Karpas-422 (cell line): ENCODE results near the gene TMEM260. TPM values are rescaled to one million over a fixed set of nuclear protein-coding genes. Genes with fewer than 3 reads are reported as not detected.

Source experiments
- DNase-seq: peaks from one replicate; pipeline ENCODE4 v3.0.0-alpha.2; 2015
- H2AFZ ChIP-seq: fragments of 200-600 bp; sonication (generic); 2 replicates; pipeline ENCODE4 v1.6.1; 2014; ENCODE audit warnings: antibody characterized with exemption, low read length, mixed read lengths
- H3K27ac ChIP-seq: fragments of 200-600 bp; sonication (generic); 2 replicates; pipeline ENCODE4 v1.5.1; 2014; ENCODE audit warnings: mild to moderate bottlenecking, low read length, moderate library complexity
- H3K27me3 ChIP-seq: fragments of 200-600 bp; sonication (generic); 2 replicates; pipeline ENCODE4 v1.6.1; 2014; ENCODE audit warnings: low read length, mixed read lengths
- H3K36me3 ChIP-seq: fragments of 200-600 bp; sonication (generic); 2 replicates; pipeline ENCODE4 v1.6.1; 2014; ENCODE audit warnings: low read length, mixed read lengths; ENCODE audit not compliant: insufficient read depth
- H3K4me1 ChIP-seq: fragments of 200-600 bp; sonication (generic); 2 replicates; pipeline ENCODE4 v1.6.1; 2014; ENCODE audit warnings: mild to moderate bottlenecking, low read length, mixed read lengths
- H3K4me2 ChIP-seq: fragments of 200-600 bp; sonication (generic); 2 replicates; pipeline ENCODE4 v1.6.1; 2014; ENCODE audit warnings: low read length, low read depth, mild to moderate bottlenecking; ENCODE audit not compliant: poor library complexity, severe bottlenecking
- H3K4me3 ChIP-seq: fragments of 200-600 bp; sonication (generic); 2 replicates; pipeline ENCODE4 v1.5.1; 2014; ENCODE audit warnings: mild to moderate bottlenecking, antibody characterized with exemption, low read length, mixed read lengths
- H3K79me2 ChIP-seq: fragments of 200-600 bp; sonication (generic); 2 replicates; pipeline ENCODE4 v1.6.1; 2014; ENCODE audit warnings: mild to moderate bottlenecking, low read length, mixed read lengths
- H3K9ac ChIP-seq: fragments of 200-600 bp; sonication (generic); 2 replicates; pipeline ENCODE4 v1.6.0; 2014; ENCODE audit warnings: low read length
- H3K9me2 ChIP-seq: fragments of 200-600 bp; sonication (generic), shearing (Covaris generic); replicated peaks from 2 replicates; pipeline ENCODE4 v1.6.0; 2014; ENCODE audit warnings: mild to moderate bottlenecking, low read length, moderate library complexity; ENCODE audit not compliant: insufficient read depth
- H3K9me3 ChIP-seq: fragments of 300-700, 200-600 bp; sonication (generic); 2 replicates; pipeline ENCODE4 v1.6.1; 2014; ENCODE audit warnings: low read length, mixed read lengths
- H4K20me1 ChIP-seq: fragments of 200-600 bp; sonication (generic); 2 replicates; pipeline ENCODE4 v1.6.1; 2014; ENCODE audit warnings: mild to moderate bottlenecking, antibody characterized with exemption, low read length, low read depth; ENCODE audit not compliant: insufficient read depth
- total RNA-seq: library from RNA; depleted of rRNA; stranded (reverse); fragments of >200 nt; shearing (Covaris generic); gene quantifications from 2 replicates; pipeline ENCODE4 v1.2.3, GENCODE V29; 2014; ENCODE audit warnings: low replicate concordance

Gene TMEM260
- total RNA-seq, 1 experiment from 2014 or later = 38.9 TPM

- Histone ChIP-seq H3K9me3 (no peaks in the 10 kb centered on the region), H3K27me3 (no peaks in the 10 kb centered on the region), H4K20me1 (no peaks in the 10 kb centered on the region), H3K79me2 (no peaks in the 10 kb centered on the region), H3K9ac (no peak overlapping the region), H3K9me2 (no peaks in the 10 kb centered on the region), H2AFZ (no peak overlapping the region), H3K4me1 (no peaks in the 10 kb centered on the region), H3K27ac (no peak overlapping the region), H3K36me3 (peaks cover 7% of the 10 kb centered on the region; the same call in 1 of the 2 replicates), H3K4me3 (no peak overlapping the region), H3K4me2 (no peak overlapping the region)
- DNase-seq = no peak
Observed at GRCh38 chr14:56649382-56649781, 69.8 kb downstream of the TMEM260 start.

- H3K4me3 ChIP-seq = no peak overlapping the region
Observed at GRCh38 chr14:56650048-56650447, 70.5 kb downstream of the TMEM260 start.

GRCh38 chr14:56650979-56651378 is 71.4 kb downstream of the TMEM260 start:
- Histone ChIP-seq H3K36me3 (peaks cover 7% of the 10 kb centered on the region; the same call in 1 of the 2 replicates), H3K9ac (no peak overlapping the region), H3K79me2 (no peaks in the 10 kb centered on the region), H3K4me3 (no peak overlapping the region), H3K9me2 (no peaks in the 10 kb centered on the region), H3K4me2 (no peak overlapping the region), H2AFZ (no peak overlapping the region), H4K20me1 (no peaks in the 10 kb centered on the region), H3K27ac (no peak overlapping the region), H3K4me1 (no peaks in the 10 kb centered on the region), H3K27me3 (no peaks in the 10 kb centered on the region), H3K9me3 (no peaks in the 10 kb centered on the region)
- no peak for DNase-seq

More at GRCh38 chr14:56650048-56650447, 70.5 kb downstream of the TMEM260 start:
- no peaks in the 10 kb centered on the region for H4K20me1 ChIP-seq
- no peak for DNase-seq
- no peak overlapping the region for H3K9ac ChIP-seq
- peaks cover 7% of the 10 kb centered on the region; the same call in 1 of the 2 replicates for H3K36me3 ChIP-seq
- no peaks in the 10 kb centered on the region for H3K79me2 ChIP-seq
- H3K9me3 ChIP-seq = no peaks in the 10 kb centered on the region
- no peaks in the 10 kb centered on the region for H3K4me1 ChIP-seq
- no peak overlapping the region for H3K27ac ChIP-seq
- no peak overlapping the region for H2AFZ ChIP-seq
- H3K9me2 ChIP-seq = no peaks in the 10 kb centered on the region
- H3K4me2 ChIP-seq = no peak overlapping the region
- no peaks in the 10 kb centered on the region for H3K27me3 ChIP-seq

- Histone ChIP-seq H3K4me1 (no peaks in the 10 kb centered on the region), H3K36me3 (no peaks in the 10 kb centered on the region), H4K20me1 (no peaks in the 10 kb centered on the region; the same call in 1 of the 2 replicates), H3K9me2 (no peaks in the 10 kb centered on the region), H3K4me3 (no peak overlapping the region), H3K4me2 (no peak overlapping the region), H3K79me2 (no peaks in the 10 kb centered on the region), H3K9me3 (no peaks in the 10 kb centered on the region), H3K9ac (no peak overlapping the region), H2AFZ (no peak overlapping the region), H3K27me3 (no peaks in the 10 kb centered on the region), H3K27ac (no peak overlapping the region)
- no peak for DNase-seq
Observed at GRCh38 chr14:56657604-56658003, 78.0 kb downstream of the TMEM260 start.

GRCh38 chr14:56659378-56659777 is 79.8 kb downstream of the TMEM260 start:
- no peak for DNase-seq
- no peaks in the 10 kb centered on the region for H3K79me2 ChIP-seq
- no peaks in the 10 kb centered on the region for H3K4me1 ChIP-seq
- no peaks in the 10 kb centered on the region for H3K9me2 ChIP-seq
- no peak overlapping the region for H2AFZ ChIP-seq
- H3K4me2 ChIP-seq = no peak overlapping the region
- no peaks in the 10 kb centered on the region; the same call in 1 of the 2 replicates for H4K20me1 ChIP-seq
- no peaks in the 10 kb centered on the region for H3K27me3 ChIP-seq
- H3K27ac ChIP-seq = no peak overlapping the region
- no peak overlapping the region for H3K4me3 ChIP-seq
- H3K9ac ChIP-seq = no peak overlapping the region
- no peaks in the 10 kb centered on the region for H3K36me3 ChIP-seq
- H3K9me3 ChIP-seq = no peaks in the 10 kb centered on the region

GRCh38 chr14:56659964-56660551 is 80.5 kb downstream of the TMEM260 start:
- H3K27ac ChIP-seq = no peak overlapping the region
- DNase-seq = peak; percentile 84

GRCh38 chr14:56660677-56661389 is 81.2 kb downstream of the TMEM260 start:
- Histone ChIP-seq H3K4me2 (no peak overlapping the region), H3K4me3 (no peak overlapping the region), H3K27ac (no peak overlapping the region), H2AFZ (no peak overlapping the region), H3K9me2 (no peaks in the 10 kb centered on the region), H3K9ac (no peak overlapping the region), H3K4me1 (no peaks in the 10 kb centered on the region), H3K79me2 (no peaks in the 10 kb centered on the region), H4K20me1 (no peaks in the 10 kb centered on the region; the same call in 1 of the 2 replicates), H3K9me3 (no peaks in the 10 kb centered on the region), H3K27me3 (no peaks in the 10 kb centered on the region), H3K36me3 (no peaks in the 10 kb centered on the region)
- DNase-seq = no peak

More at GRCh38 chr14:56659964-56660551, 80.5 kb downstream of the TMEM260 start:
- H2AFZ ChIP-seq = no peak overlapping the region
- H3K27me3 ChIP-seq = no peaks in the 10 kb centered on the region
- H3K79me2 ChIP-seq = no peaks in the 10 kb centered on the region
- H3K4me3 ChIP-seq = no peak overlapping the region
- H3K4me2 ChIP-seq = no peak overlapping the region
- no peaks in the 10 kb centered on the region for H3K36me3 ChIP-seq
- no peak overlapping the region for H3K9ac ChIP-seq
- H3K9me2 ChIP-seq = no peaks in the 10 kb centered on the region
- no peaks in the 10 kb centered on the region for H3K4me1 ChIP-seq
- H4K20me1 ChIP-seq = no peaks in the 10 kb centered on the region; the same call in 1 of the 2 replicates
- no peaks in the 10 kb centered on the region for H3K9me3 ChIP-seq

GRCh38 chr14:56661478-56661877 is 81.9 kb downstream of the TMEM260 start:
- no peaks in the 10 kb centered on the region for H3K4me1 ChIP-seq
- DNase-seq = no peak
- H4K20me1 ChIP-seq = no peaks in the 10 kb centered on the region; the same call in 1 of the 2 replicates
- no peak overlapping the region for H3K9ac ChIP-seq
- H3K4me3 ChIP-seq = no peak overlapping the region
- no peaks in the 10 kb centered on the region for H3K9me2 ChIP-seq
- no peak overlapping the region for H3K4me2 ChIP-seq
- H3K79me2 ChIP-seq = no peaks in the 10 kb centered on the region
- H3K27me3 ChIP-seq = no peaks in the 10 kb centered on the region
- H3K27ac ChIP-seq = no peak overlapping the region
- no peaks in the 10 kb centered on the region for H3K36me3 ChIP-seq
- no peaks in the 10 kb centered on the region for H3K9me3 ChIP-seq
- no peak overlapping the region for H2AFZ ChIP-seq
